NCI-H2171 (cell line): ENCODE measurements around the gene RNGTT.
"Not testable (repeated sequence)": the region's sequence is repeated elsewhere in the genome, so short reads cannot be mapped to it uniquely, and the experiment has no call there.

ENCODE experiments used
- DNase-seq: peaks from one replicate; lab custom pipeline; 2025; lab: John Stamatoyannopoulos, UW

The RNGTT gene

GRCh38 chr6:88970301-88970700 is 6.9 kb upstream of the RNGTT start:
- DNase-seq: no peak

- DNase-seq: not testable (repeated sequence)
Measured at GRCh38 chr6:88969255-88969654, 5.8 kb upstream of the RNGTT start.

GRCh38 chr6:88967891-88968290 is 4.5 kb upstream of the RNGTT start:
- DNase-seq: no peak

GRCh38 chr6:88965691-88966090 is 2.3 kb upstream of the RNGTT start:
- no peak for DNase-seq

- no peak for DNase-seq
Measured at GRCh38 chr6:88964509-88964908, 1.1 kb upstream of the RNGTT start.

GRCh38 chr6:88958842-88959241 is 4.6 kb downstream of the RNGTT start:
- no peak for DNase-seq

- DNase-seq: no peak
Measured at GRCh38 chr6:88953550-88954386, 9.7 kb downstream of the RNGTT start.

GRCh38 chr6:88952065-88952704 is 11.2 kb downstream of the RNGTT start:
- no peak for DNase-seq

- no peak for DNase-seq
Measured at GRCh38 chr6:88945415-88946008, 17.9 kb downstream of the RNGTT start.

GRCh38 chr6:88933521-88933920 is 29.9 kb downstream of the RNGTT start:
- DNase-seq: no peak

GRCh38 chr6:88932019-88932418 is 31.4 kb downstream of the RNGTT start:
- DNase-seq: not testable (repeated sequence)

GRCh38 chr6:88922775-88923548 is 40.5 kb downstream of the RNGTT start:
- DNase-seq: no peak

- no peak for DNase-seq
Measured at GRCh38 chr6:88921734-88922133, 41.7 kb downstream of the RNGTT start.

GRCh38 chr6:88920774-88921733 is 42.4 kb downstream of the RNGTT start:
- DNase-seq: no peak

- DNase-seq: no peak
Measured at GRCh38 chr6:88920088-88920487, 43.3 kb downstream of the RNGTT start.

- no peak for DNase-seq
Measured at GRCh38 chr6:88919032-88919431, 44.4 kb downstream of the RNGTT start.

- DNase-seq: no peak
Measured at GRCh38 chr6:88916615-88917208, 46.7 kb downstream of the RNGTT start.

GRCh38 chr6:88914895-88915598 is 48.4 kb downstream of the RNGTT start:
- DNase-seq: no peak

GRCh38 chr6:88914180-88914579 is 49.2 kb downstream of the RNGTT start:
- no peak for DNase-seq

- DNase-seq: no peak
Measured at GRCh38 chr6:88913471-88913870, 49.9 kb downstream of the RNGTT start.
